Measurements from ENCODE around the gene WNT3. TPM values are rescaled to one million over a fixed set of nuclear protein-coding genes. Genes with fewer than 3 reads are reported as not detected.
"Not testable (repeated sequence)": the region's sequence is repeated elsewhere in the genome, so short reads cannot be mapped to it uniquely, and the experiment has no call there.

The WNT3 gene
- total RNA-seq, 4 donors from 2014 or later, result 0.21 to 0.90 (median 0.73) TPM

DNA sequence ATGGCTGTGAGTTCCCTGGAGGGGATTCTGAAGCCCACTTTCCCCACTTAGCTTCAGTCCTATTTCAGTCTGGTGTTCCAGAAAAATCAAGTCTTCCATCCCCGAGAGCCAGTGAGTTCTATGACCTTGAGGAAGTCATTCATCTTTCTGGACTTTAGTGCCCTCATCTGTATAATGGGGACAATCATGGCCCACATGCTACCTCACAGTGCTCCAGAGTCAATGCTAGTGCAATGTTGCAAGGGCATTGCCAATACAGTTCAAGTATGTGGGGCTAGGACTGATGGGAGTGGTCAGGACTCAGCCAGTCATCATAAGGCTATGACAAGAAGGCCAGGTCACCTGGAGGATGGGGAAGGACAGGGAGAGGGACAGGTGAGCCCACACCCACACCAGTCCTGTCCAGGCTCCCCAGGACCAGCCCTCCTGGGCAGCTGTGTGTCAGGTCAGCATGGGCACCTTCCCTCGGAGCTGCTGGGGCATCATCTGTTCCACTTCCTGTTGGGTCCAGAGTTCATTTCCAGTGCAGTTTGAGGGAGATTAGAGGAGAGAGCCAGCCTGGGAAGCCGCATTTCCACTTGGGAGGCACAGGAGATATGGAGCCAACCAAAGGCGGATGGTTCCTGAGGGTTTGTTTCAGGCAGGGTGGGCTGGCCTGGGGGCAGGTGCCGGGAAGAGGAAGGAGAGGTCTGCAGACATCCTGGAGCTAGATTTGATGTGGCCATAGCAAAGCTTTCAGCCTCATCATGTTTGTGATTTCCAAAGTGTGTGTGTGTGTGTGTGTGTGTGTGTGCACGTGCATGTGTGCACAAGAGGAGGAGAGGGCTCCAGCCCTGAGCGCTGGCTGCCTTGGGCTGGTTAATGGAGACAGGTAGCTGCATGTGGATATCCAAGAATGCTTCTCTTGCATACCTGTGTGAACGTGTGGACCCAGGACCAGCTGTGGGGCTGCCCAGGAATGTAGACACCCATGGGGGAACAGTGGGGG, 29.0 kb upstream of the WNT3 start:
- Histone ChIP-seq H3K27me3 (peaks cover 0 to 60% of the 10 kb centered on the region in 2 donors), H3K27ac (no peak overlapping the region), H3K4me1 (peaks cover 0 to 16% (median 7%) of the 10 kb centered on the region in 4 donors), H3K4me3 (no peak overlapping the region), H3K9me3 (peaks cover 0 to 11% (median 0%) of the 10 kb centered on the region in 4 donors), H3K36me3 (no peaks in the 10 kb centered on the region)
- WGBS, 2 donors, result 59 to 63% methylated on average over 7 to 8 of the region's 8 CpGs
- no peak for TF ChIP-seq CTCF (IDR thresholded peaks at IDR 0.05)
- no peak for TF ChIP-seq POLR2A (IDR thresholded peaks at IDR 0.05)
- no peak for TF ChIP-seq EP300 (IDR thresholded peaks at IDR 0.05)
- DNase-seq (ENCODE audit: low spot score in 2 of 2), result no peak

GRCh38 chr17:46842835-46843234, 24.3 kb upstream of the WNT3 start:
- H3K4me3 ChIP-seq, result no peak overlapping the region
- WGBS, 2 donors, result 98% methylated on average over 3 of the region's 3 CpGs
- H3K27me3 ChIP-seq, result peaks cover 0 to 43% of the 10 kb centered on the region in 2 donors
- no peak for DNase-seq (ENCODE audit: low spot score in 2 of 2)
- TF ChIP-seq CTCF (IDR thresholded peaks at IDR 0.05), result no peak
- TF ChIP-seq EP300 (IDR thresholded peaks at IDR 0.05), result no peak
- TF ChIP-seq POLR2A (IDR thresholded peaks at IDR 0.05), result no peak
- peaks cover 0 to 6% (median 0%) of the 10 kb centered on the region in 4 donors for H3K4me1 ChIP-seq
- H3K27ac ChIP-seq, result no peak overlapping the region
- H3K36me3 ChIP-seq, result no peaks in the 10 kb centered on the region
- H3K9me3 ChIP-seq, result peaks cover 0 to 23% (median 0%) of the 10 kb centered on the region in 4 donors

- peaks cover 0 to 36% of the 10 kb centered on the region in 2 donors for H3K27me3 ChIP-seq
- no peak overlapping the region for H3K4me3 ChIP-seq
- DNase-seq (ENCODE audit: low spot score in 2 of 2), result no peak
- H3K4me1 ChIP-seq, result peaks cover 0 to 6% (median 0%) of the 10 kb centered on the region in 4 donors
- WGBS, 2 donors, result 16% methylated on average over 42 to 43 of the region's 43 CpGs
- H3K27ac ChIP-seq, result no peak overlapping the region
- TF ChIP-seq POLR2A (IDR thresholded peaks at IDR 0.05), result no peak
- peak; percentile 28 to 66 (median 57) for TF ChIP-seq CTCF (IDR thresholded peaks at IDR 0.05)
- peaks cover 0 to 23% (median 0%) of the 10 kb centered on the region in 4 donors for H3K9me3 ChIP-seq
- no peaks in the 10 kb centered on the region for H3K36me3 ChIP-seq
These were observed 23.3 kb upstream of the WNT3 start for GRCh38 chr17:46841561-46842379.

- peaks cover 0 to 36% of the 10 kb centered on the region in 2 donors for H3K27me3 ChIP-seq
- 52 to 58% methylated on average over 3 of the region's 3 CpGs for WGBS, 2 donors
- DNase-seq (ENCODE audit: low spot score in 2 of 2); H3K4me1 ChIP-seq; H3K4me3 ChIP-seq; H3K36me3 ChIP-seq; H3K27ac ChIP-seq: not testable (repeated sequence)
- H3K9me3 ChIP-seq, result peaks cover 0 to 23% (median 0%) of the 10 kb centered on the region in 4 donors
These were observed 22.1 kb upstream of the WNT3 start for GRCh38 chr17:46840596-46840995.

DNA sequence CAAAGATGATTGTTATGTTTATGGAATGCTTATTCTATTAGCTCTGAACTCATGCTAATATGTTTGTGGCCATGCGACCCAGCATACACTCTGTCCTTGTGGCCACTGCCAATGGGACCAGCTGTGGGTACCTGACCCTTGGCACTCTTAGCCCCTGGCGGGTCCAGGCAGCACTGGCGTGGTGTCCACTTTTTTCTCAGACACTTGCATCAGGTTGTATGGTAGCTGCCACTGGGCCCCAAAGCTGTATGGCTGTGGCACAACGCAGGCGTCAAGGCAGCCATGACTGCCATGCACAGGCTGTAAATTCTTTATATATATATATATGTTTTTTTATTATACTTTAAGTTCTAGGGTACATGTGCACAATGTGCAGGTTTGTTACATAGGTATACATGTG, 20.7 kb upstream of the WNT3 start:
- peaks cover 0 to 23% (median 0%) of the 10 kb centered on the region in 4 donors for H3K9me3 ChIP-seq
- H3K27me3 ChIP-seq, result peaks cover 0 to 36% of the 10 kb centered on the region in 2 donors
- 90 to 91% methylated on average over 5 of the region's 5 CpGs for WGBS, 2 donors
- H3K4me3 ChIP-seq, result no peak overlapping the region
- H3K36me3 ChIP-seq, result no peaks in the 10 kb centered on the region
- DNase-seq (ENCODE audit: low spot score in 2 of 2), result no peak
- TF ChIP-seq POLR2A (IDR thresholded peaks at IDR 0.05) (no peak), EP300 (IDR thresholded peaks at IDR 0.05) (no peak), CTCF (IDR thresholded peaks at IDR 0.05) (no peak)
- H3K27ac ChIP-seq, result no peak overlapping the region
- H3K4me1 ChIP-seq, result peaks cover 0 to 6% (median 0%) of the 10 kb centered on the region in 4 donors
